NCI-H1930 (cell line): ENCODE measurements around the gene GANC.
"Not testable (repeated sequence)": the region's sequence is repeated elsewhere in the genome, so short reads cannot be mapped to it uniquely, and the experiment has no call there.

Source experiments
- DNase-seq, 2 experiments: peaks; one replicate each; lab custom pipeline; 2025; lab: John Stamatoyannopoulos, UW

Gene GANC

GRCh38 chr15:42272939-42273899 is at the start of gene GANC, which contains the start of gene TMEM87A:
Gene GANC (plus strand): TSS chr15:42273201. CDS start chr15:42274482, 1,281 bp downstream.
Gene TMEM87A (minus strand): TSS chr15:42273433. CDS start chr15:42273398, 35 bp downstream.
- DNase-seq = peak; percentile 91

- DNase-seq = no peak
These were observed 46.4 kb upstream of the GANC start for GRCh38 chr15:42226648-42227047.

GRCh38 chr15:42228036-42228435 is 45.0 kb upstream of the GANC start:
- no peak for DNase-seq

GRCh38 chr15:42228981-42229380 is 44.0 kb upstream of the GANC start:
- not testable (repeated sequence) for DNase-seq

GRCh38 chr15:42231088-42231487 is 41.9 kb upstream of the GANC start:
- DNase-seq = no peak

GRCh38 chr15:42232606-42233005 is 40.4 kb upstream of the GANC start:
- DNase-seq = no peak

GRCh38 chr15:42233107-42233506 is 39.9 kb upstream of the GANC start:
- no peak for DNase-seq

GRCh38 chr15:42239528-42240182 is 33.3 kb upstream of the GANC start:
- no peak for DNase-seq

GRCh38 chr15:42240823-42241222 is 32.2 kb upstream of the GANC start:
- no peak for DNase-seq

GRCh38 chr15:42253300-42253699 is 19.7 kb upstream of the GANC start:
- DNase-seq = no peak

- DNase-seq = no peak
These were observed 8.2 kb upstream of the GANC start for GRCh38 chr15:42264795-42265194.

- no peak for DNase-seq
These were observed 5.7 kb upstream of the GANC start for GRCh38 chr15:42267286-42267685.

- DNase-seq = no peak
These were observed 2.5 kb upstream of the GANC start for GRCh38 chr15:42270551-42270950.

GRCh38 chr15:42270996-42271395 is 2.0 kb upstream of the GANC start:
- DNase-seq = no peak

GRCh38 chr15:42273900-42274701 is 1.1 kb downstream of the GANC start:
- DNase-seq = no peak

GRCh38 chr15:42274702-42274989 is 1.6 kb downstream of the GANC start:
- no peak for DNase-seq

GRCh38 chr15:42275780-42276391 is 2.9 kb downstream of the GANC start:
- no peak for DNase-seq

- DNase-seq = no peak
These were observed 3.8 kb downstream of the GANC start for GRCh38 chr15:42276762-42277161.

GRCh38 chr15:42279234-42279723 is 6.3 kb downstream of the GANC start:
- no peak for DNase-seq

- no peak for DNase-seq
These were observed 9.3 kb downstream of the GANC start for GRCh38 chr15:42282344-42282743.

- DNase-seq = no peak
These were observed 9.9 kb downstream of the GANC start for GRCh38 chr15:42282926-42283325.

- no peak for DNase-seq
These were observed 10.7 kb downstream of the GANC start for GRCh38 chr15:42283671-42284070.
